ENCODE results near the gene TMEM263. TPM values are rescaled to one million over a fixed set of nuclear protein-coding genes. Genes with fewer than 3 reads are reported as not detected.

Gene TMEM263
- total and polyA plus RNA-seq, 4 experiments from 2014 or later = 28.4 to 32.9 (median 30.6) TPM

- Mint-ChIP-seq H3K27me3 (no peaks in the 10 kb centered on the region), H3K4me1 (peaks cover 0 to 6% (median 5%) of the 10 kb centered on the region in 4 donors), H3K9me3 (peaks cover 0 to 2% (median 0%) of the 10 kb centered on the region in 8 donors), H3K4me3 (no peak overlapping the region), H3K27ac (peak overlapping the region in 4 of 7 donors; percentile 13 to 60 (median 34)), H3K36me3 (peaks cover 26 to 37% of the 10 kb centered on the region in 2 donors)
- peak; percentile 19 to 60 (median 39) for DNase-seq
- Histone ChIP-seq H3K27me3 (ENCODE audit: insufficient read depth, low read length) (no peaks in the 10 kb centered on the region), H3K4me1 (ENCODE audit: insufficient read depth, low read length) (no peaks in the 10 kb centered on the region), H3K4me3 (ENCODE audit: low read length in 2 of 2) (no peak overlapping the region), H3K27ac (ENCODE audit: low read depth, low read length) (no peak overlapping the region), H3K36me3 (ENCODE audit: insufficient read depth, low read length) (no peaks in the 10 kb centered on the region), H3K9me3 (ENCODE audit: control insufficient read depth in 1 of 2, low read length in 2 of 2) (no peaks in the 10 kb centered on the region)
- intact Hi-C loops (cut with micrococcal nuclease) = loop anchor here (1.0 kb wide), 1 partner anchor 79 kb away; the partner anchor contains the start of gene CRY1
- POLR2A ChIA-PET (ENCODE audit: partially characterized antibody) = interaction anchor here (0.8 to 1.2 kb wide), 4 partner anchors 13 to 306 kb away, joined by 3 to 6 read pairs (median 4); partner anchors contain the start of genes MTERF2 and TMEM263
- CTCF ChIA-PET (ENCODE audit: partially characterized antibody) = interaction anchor here (0.8 to 3.0 kb wide), 15 partner anchors 10 to 91 kb away, joined by 3 to 28 read pairs (median 4); partner anchors contain the start of gene CRY1
Measured at GRCh38 chr12:107014055-107014454, 58.3 kb downstream of the TMEM263 start.

- Mint-ChIP-seq H3K27me3 (no peaks in the 10 kb centered on the region), H3K9me3 (no peaks in the 10 kb centered on the region), H3K4me1 (peaks cover 0 to 6% (median 5%) of the 10 kb centered on the region in 4 donors), H3K27ac (peak overlapping the region in 3 of 7 donors; percentile 28 to 34 (median 30)), H3K36me3 (peaks cover 40 to 41% of the 10 kb centered on the region in 2 donors), H3K4me3 (no peak overlapping the region)
- no peaks in the 10 kb centered on the region for H3K4me1 ChIP-seq (ENCODE audit: insufficient read depth, low read length)
- ChIA-PET POLR2A (ENCODE audit: partially characterized antibody) (no interaction called here), CTCF (ENCODE audit: partially characterized antibody) (interaction anchor here (1.0 to 1.6 kb wide), 2 partner anchors 75 to 115 kb away, joined by 3 read pairs; no protein-coding TSS in a partner anchor)
- H3K27me3 ChIP-seq (ENCODE audit: insufficient read depth, low read length) = no peaks in the 10 kb centered on the region
- intact Hi-C loops (cut with micrococcal nuclease) = no loop called here
- no peaks in the 10 kb centered on the region for H3K9me3 ChIP-seq (ENCODE audit: control insufficient read depth in 1 of 2, low read length in 2 of 2)
- no peaks in the 10 kb centered on the region for H3K36me3 ChIP-seq (ENCODE audit: insufficient read depth, low read length)
- DNase-seq = no peak
- no peak overlapping the region for H3K4me3 ChIP-seq (ENCODE audit: low read length in 2 of 2)
- no peak overlapping the region for H3K27ac ChIP-seq (ENCODE audit: low read depth, low read length)
Measured at GRCh38 chr12:107017042-107017441, 61.3 kb downstream of the TMEM263 start.

GRCh38 chr12:107019546-107019945 is 63.8 kb downstream of the TMEM263 start:
- Histone ChIP-seq H3K4me1 (ENCODE audit: insufficient read depth, low read length) (peaks cover 6% of the 10 kb centered on the region), H3K27me3 (ENCODE audit: insufficient read depth, low read length) (no peaks in the 10 kb centered on the region), H3K4me3 (ENCODE audit: low read length in 2 of 2) (no peak overlapping the region), H3K27ac (ENCODE audit: low read depth, low read length) (no peak overlapping the region), H3K36me3 (ENCODE audit: insufficient read depth, low read length) (no peaks in the 10 kb centered on the region), H3K9me3 (ENCODE audit: control insufficient read depth in 1 of 2, low read length in 2 of 2) (no peaks in the 10 kb centered on the region)
- CTCF ChIA-PET (ENCODE audit: partially characterized antibody) = interaction anchor here (0.7 kb wide), 1 partner anchor 112 kb away, joined by 3 read pairs; no protein-coding TSS in a partner anchor
- intact Hi-C loops (cut with micrococcal nuclease) = no loop called here
- no peaks in the 10 kb centered on the region for H3K9me3 Mint-ChIP-seq
- POLR2A ChIA-PET (ENCODE audit: partially characterized antibody) = no interaction called here
- H3K4me1 Mint-ChIP-seq = peaks cover 7 to 15% (median 11%) of the 10 kb centered on the region in 4 donors
- no peaks in the 10 kb centered on the region for H3K27me3 Mint-ChIP-seq
- DNase-seq = no peak
- no peak overlapping the region for H3K4me3 Mint-ChIP-seq
- peaks cover 27 to 32% of the 10 kb centered on the region in 2 donors for H3K36me3 Mint-ChIP-seq
- peak overlapping the region in 2 of 7 donors; percentile 46 to 52 for H3K27ac Mint-ChIP-seq

Other genes with a start within 250 kb of the TMEM263 start
- gene RIC8B, start 181.2 kb upstream of the TMEM263 start, total RNA-seq = 10 to 100 TPM; 20.8 to 25.0 TPM
- 10 to 100 TPM in 1 of 2 donors, 1 to 10 TPM in 1; 8.4 to 12.5 TPM for gene RIC8B, start 181.2 kb upstream of the TMEM263 start, polyA plus RNA-seq
- gene MTERF2, start 31.2 kb downstream of the TMEM263 start, total RNA-seq = 10 to 100 TPM; 12.0 TPM
- 1 to 10 TPM; 5.6 to 8.5 TPM for gene MTERF2, start 31.2 kb downstream of the TMEM263 start, polyA plus RNA-seq
- 10 to 100 TPM; 31.1 to 32.2 TPM for gene CRY1, start 137.6 kb downstream of the TMEM263 start, total RNA-seq
- 10 to 100 TPM; 27.6 to 37.3 TPM for gene CRY1, start 137.6 kb downstream of the TMEM263 start, polyA plus RNA-seq

Measured in CD4-positive, alpha-beta memory T cell (primary cell).